Measurements from ENCODE around the gene POU2AF1. TPM values are rescaled to one million over a fixed set of nuclear protein-coding genes. Genes with fewer than 3 reads are reported as not detected.
"Not testable (repeated sequence)": the region's sequence is repeated elsewhere in the genome, so short reads cannot be mapped to it uniquely, and the experiment has no call there.

The POU2AF1 gene
- total RNA-seq, 1 donor from 2014 or later = not detected

DNA sequence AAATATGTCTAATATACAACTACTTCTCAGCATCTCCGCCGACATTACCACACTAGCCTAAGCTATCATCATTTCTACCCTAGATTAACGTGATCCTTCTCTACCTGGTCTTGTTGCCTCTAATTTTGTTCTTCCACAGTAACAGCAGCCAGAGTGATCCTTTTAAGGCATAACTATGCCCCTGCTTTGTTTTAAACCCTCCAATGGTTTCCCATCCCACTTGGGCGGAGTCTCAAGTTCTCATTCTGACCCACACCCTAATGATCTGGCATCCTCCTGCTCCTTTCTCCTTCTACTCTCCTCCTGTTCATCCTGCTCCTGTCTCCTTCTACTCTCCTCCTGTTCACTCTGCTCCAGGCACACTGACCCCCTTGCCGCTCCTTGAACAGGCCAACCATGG is 31.9 kb upstream of the POU2AF1 start:
- DNase-seq (ENCODE audit: extremely low read depth, low read depth, low spot score) = no peak

GRCh38 chr11:111409915-111410314 is 30.8 kb upstream of the POU2AF1 start:
- DNase-seq (ENCODE audit: extremely low read depth, low read depth, low spot score) = no peak

- no peak for DNase-seq (ENCODE audit: extremely low read depth, low read depth, low spot score)
Observed at GRCh38 chr11:111408789-111409727, 30.0 kb upstream of the POU2AF1 start.

- DNase-seq (ENCODE audit: extremely low read depth, low read depth, low spot score) = no peak
Observed at GRCh38 chr11:111407652-111408051, 28.6 kb upstream of the POU2AF1 start.

DNA sequence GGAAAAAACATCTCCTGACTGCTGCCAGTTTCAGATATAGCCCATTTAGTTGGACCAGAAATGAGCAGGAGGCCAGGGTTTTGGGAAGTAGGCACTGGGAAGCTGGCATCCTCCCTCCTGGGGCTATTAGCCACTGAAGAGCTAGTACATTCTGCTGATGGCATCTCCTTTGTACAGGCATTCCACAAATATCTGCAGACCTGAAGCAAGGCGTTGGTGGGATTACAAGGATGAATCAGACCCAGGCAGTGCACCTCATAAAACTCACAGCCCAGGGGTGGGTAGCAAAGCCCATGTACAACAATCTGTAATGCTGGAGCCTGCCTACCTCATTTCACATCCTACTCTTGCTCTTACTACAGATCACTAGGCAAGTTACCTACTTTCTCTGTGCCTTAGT is 27.5 kb upstream of the POU2AF1 start:
- DNase-seq (ENCODE audit: extremely low read depth, low read depth, low spot score) = no peak

- DNase-seq (ENCODE audit: extremely low read depth, low read depth, low spot score) = no peak
Observed at GRCh38 chr11:111406091-111406490, 27.0 kb upstream of the POU2AF1 start.

GRCh38 chr11:111405551-111405950 is 26.5 kb upstream of the POU2AF1 start:
- no peak for DNase-seq (ENCODE audit: extremely low read depth, low read depth, low spot score)

DNA sequence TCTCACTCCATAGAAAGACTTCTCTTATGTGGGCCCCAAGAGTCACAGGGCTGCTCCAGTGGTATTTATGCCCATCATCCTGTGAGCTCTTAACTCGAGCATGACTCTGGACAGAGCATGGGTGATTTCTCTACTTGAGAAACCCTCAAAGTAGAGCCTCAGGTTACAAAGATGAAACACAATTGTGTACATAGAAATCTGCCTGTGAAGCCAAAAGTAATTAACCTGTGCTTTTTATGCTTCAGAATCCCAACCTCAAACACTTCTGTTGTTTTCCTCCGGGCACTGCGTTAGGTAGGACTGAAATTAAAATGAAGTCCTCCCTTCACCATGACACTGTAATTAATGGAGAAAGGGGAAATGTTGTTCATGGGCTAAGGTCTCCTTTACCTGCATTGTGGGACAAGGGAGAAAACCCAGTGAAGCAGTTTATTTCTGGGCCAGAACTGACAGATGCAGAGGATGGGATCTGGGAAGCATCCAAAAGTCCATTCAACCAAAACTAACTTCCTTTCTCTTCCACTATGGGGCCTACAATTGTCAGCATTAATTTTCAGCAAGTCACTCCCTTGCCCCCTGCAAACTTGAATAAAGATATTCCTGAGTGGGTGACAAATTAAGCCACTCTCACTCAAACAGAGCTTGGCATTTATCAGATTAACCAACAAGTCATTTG is 24.1 kb upstream of the POU2AF1 start:
- no peak for DNase-seq (ENCODE audit: extremely low read depth, low read depth, low spot score)

DNA sequence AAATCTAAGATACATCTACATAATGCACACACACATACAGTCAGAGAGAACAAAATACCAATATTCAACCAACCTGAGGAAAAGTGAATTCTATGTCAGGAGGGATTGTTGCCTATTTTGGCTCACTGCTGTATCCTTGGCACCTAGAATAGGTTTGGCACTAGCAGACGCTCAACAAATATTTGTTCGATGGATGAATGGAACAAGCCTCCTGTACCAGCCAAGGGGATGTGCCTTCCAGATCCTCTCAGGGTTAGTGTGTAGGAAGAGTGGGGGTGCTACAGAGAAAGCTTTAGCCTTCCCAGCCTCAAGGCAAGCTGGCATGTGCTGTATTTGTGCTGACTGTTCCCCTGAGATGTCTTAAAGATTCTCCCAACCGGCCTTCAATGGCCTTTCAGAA is 23.3 kb upstream of the POU2AF1 start:
- DNase-seq (ENCODE audit: extremely low read depth, low read depth, low spot score) = no peak

DNA sequence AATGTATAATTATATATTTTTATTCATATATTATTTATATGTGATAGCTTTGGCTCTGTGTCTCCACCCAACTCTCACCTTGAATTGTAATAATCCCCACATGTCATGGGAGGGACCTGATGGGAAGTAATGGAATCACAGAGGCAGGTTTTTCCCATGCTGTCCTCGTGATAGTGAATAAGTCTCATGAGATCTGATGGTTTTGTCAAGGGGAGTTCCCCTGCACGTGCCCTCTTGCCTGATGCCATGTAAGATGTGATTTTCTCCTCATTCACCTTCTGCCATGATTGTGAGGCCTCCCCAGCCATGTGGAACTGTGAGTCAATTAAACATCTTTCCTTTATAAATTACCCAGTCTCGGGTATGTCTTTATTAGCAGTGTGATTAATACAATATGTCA is 22.9 kb upstream of the POU2AF1 start:
- not testable (repeated sequence) for DNase-seq (ENCODE audit: extremely low read depth, low read depth, low spot score)

- no peak for DNase-seq (ENCODE audit: extremely low read depth, low read depth, low spot score)
Observed at GRCh38 chr11:111400595-111400994, 21.5 kb upstream of the POU2AF1 start.

- DNase-seq (ENCODE audit: extremely low read depth, low read depth, low spot score) = no peak
Observed at GRCh38 chr11:111399187-111400031, 20.3 kb upstream of the POU2AF1 start.

- no peak for DNase-seq (ENCODE audit: extremely low read depth, low read depth, low spot score)
Observed at GRCh38 chr11:111397034-111397433, 18.0 kb upstream of the POU2AF1 start.

DNA sequence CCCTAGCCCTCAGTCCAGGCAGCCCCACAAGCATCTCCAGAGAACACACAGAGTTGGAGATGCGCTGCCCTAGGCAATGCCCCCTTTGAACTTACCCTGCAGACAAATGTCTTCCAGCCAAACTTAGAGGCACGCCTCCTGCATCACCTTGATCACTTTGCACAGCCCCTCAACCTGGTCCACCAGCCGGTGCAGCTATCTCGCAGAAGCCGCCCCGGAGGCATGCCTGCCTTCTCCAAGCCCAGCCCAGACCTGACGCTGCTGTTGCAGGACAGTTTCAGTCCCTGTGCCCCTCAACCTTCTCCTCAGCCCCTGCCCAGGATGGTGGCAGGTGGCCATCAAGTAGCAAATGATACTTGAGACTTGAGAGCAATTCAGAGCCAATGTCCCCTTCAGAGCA is 16.7 kb upstream of the POU2AF1 start:
- DNase-seq (ENCODE audit: extremely low read depth, low read depth, low spot score) = no peak

DNA sequence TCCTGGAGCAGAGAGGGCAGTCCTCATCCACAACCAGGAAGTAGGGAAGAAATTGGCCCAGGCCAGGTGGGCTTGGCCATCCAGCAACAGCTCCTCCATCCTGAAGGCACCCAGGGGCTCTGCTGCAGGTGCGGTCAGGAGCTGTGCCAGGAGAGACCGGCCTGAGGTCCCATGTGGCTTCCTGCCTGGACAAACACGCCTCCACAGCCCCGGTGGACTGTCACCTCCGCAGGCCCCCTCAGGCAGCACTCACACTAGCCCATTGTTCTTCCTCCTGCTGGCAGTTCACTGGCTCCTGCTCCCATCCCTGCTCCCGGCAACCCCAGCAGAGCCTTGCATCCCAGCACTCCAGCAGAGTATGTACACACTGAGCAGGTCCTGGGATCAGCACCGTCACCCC is 16.0 kb upstream of the POU2AF1 start:
- DNase-seq (ENCODE audit: extremely low read depth, low read depth, low spot score) = no peak

- DNase-seq (ENCODE audit: extremely low read depth, low read depth, low spot score) = not testable (repeated sequence)
Observed at GRCh38 chr11:111394147-111394546, 15.1 kb upstream of the POU2AF1 start.

- DNase-seq (ENCODE audit: extremely low read depth, low read depth, low spot score) = no peak
Observed at GRCh38 chr11:111393585-111393984, 14.5 kb upstream of the POU2AF1 start.

DNA sequence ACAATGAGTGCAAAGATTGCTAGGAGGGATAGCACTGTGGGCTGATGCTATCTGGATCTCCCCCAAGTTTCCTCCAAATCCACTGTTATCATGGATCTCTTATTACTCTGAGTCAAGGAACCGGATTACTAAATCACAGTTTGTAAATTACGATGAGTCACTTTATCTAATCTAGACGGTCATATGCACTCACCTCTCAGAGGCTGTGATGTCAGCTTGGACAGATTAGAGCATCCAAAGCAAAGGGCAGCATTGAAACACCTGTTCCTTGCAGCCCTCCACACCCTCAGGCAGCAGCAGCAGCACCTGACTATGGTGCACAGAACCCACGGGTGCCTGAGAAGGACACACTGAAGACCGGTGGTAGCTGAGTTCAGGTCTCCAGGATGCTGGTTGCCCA is 14.0 kb upstream of the POU2AF1 start:
- no peak for DNase-seq (ENCODE audit: extremely low read depth, low read depth, low spot score)

GRCh38 chr11:111392552-111392951 is 13.5 kb upstream of the POU2AF1 start:
- DNase-seq (ENCODE audit: extremely low read depth, low read depth, low spot score) = no peak

GRCh38 chr11:111391328-111392124 is 12.5 kb upstream of the POU2AF1 start:
- no peak for DNase-seq (ENCODE audit: extremely low read depth, low read depth, low spot score)
